ENCODE results near the gene SERPINB6. TPM values are rescaled to one million over a fixed set of nuclear protein-coding genes. Genes with fewer than 3 reads are reported as not detected.
"Not testable (repeated sequence)": the region's sequence is repeated elsewhere in the genome, so short reads cannot be mapped to it uniquely, and the experiment has no call there.

SERPINB6 gene
- polyA plus RNA-seq, 3 donors = 117 to 208 (median 200) TPM

DNA sequence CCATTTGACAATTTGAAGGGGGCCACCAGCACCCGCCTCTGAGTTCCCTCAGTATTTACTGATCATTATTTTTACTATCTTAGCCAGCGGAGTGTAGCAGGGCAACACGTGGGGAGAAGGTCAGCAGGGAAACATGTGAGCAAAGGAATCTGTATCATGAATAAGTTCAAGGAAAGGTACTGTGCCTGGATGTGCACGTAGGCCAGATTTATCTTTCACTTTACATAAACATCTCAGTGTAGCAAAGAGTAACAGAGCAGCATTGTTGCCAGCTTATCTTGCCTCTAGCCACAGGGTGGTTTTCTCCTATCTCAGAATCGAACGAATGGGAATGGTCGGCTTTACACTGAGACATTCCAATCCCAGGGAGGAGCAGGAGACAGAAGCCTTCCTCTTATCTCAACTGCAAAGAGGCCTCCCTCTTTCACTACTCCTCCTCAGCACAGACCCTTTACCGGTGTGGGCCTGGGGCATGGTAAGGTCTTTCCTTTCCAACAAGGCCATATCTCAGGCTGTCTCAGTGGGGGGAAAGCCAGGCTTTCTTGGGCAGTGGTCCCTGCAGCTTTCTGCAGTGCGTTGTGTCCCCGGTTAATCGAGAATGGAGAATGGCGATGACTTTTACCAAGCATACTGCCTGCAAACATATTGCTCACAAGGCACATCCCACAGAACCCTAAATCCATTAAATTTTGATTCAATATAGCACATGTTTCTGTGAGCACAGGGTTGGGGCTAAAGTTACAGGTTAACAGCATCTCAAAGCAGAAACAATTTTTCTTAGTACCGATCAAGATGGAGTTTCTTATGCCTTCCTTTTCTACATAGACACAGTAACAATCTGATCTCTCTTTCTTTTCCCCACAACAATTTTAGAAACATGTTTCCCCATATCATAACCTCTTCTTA, 45.3 kb downstream of the SERPINB6 start:
- H3K4me1 ChIP-seq (ENCODE audit: control insufficient read depth in 1 of 2, insufficient read depth in 2 of 2, low read length in 2 of 2); H3K4me2 ChIP-seq (replicated peaks; ENCODE audit: extremely low read depth, low read length, poor library complexity, severe bottlenecking); H3K4me1 Mint-ChIP-seq; H3K4me3 Mint-ChIP-seq; H3K4me3 ChIP-seq (replicated peaks in 1 of 3; ENCODE audit: low read depth in 2 of 3, low read length in 3 of 3); H3K79me2 ChIP-seq (ENCODE audit: insufficient read depth, low read length); H3K9me3 ChIP-seq (replicated peaks in 1 of 2; ENCODE audit: control insufficient read depth in 1 of 2, insufficient read depth in 1 of 2, low read length in 2 of 2); H3K27ac ChIP-seq (ENCODE audit: low read depth in 1 of 2, low read length in 2 of 2); H3K36me3 ChIP-seq (replicated peaks in 1 of 2; ENCODE audit: control insufficient read depth in 1 of 2, insufficient read depth in 2 of 2, low read length in 2 of 2); intact Hi-C loops (cut with micrococcal nuclease); H3K36me3 Mint-ChIP-seq; H3K9ac ChIP-seq (ENCODE audit: insufficient read depth, low read length, poor library complexity, severe bottlenecking); H2AFZ ChIP-seq (ENCODE audit: insufficient read depth, low read depth, low read length, poor library complexity, severe bottlenecking); H3K9me3 Mint-ChIP-seq; DNase-seq; H3K27me3 Mint-ChIP-seq (ENCODE audit: low read depth in 3 of 3); H4K20me1 ChIP-seq (ENCODE audit: insufficient read depth, low read length); H3K27me3 ChIP-seq (ENCODE audit: control insufficient read depth in 2 of 2, insufficient read depth in 2 of 2, low read length in 2 of 2): not testable (repeated sequence)
- H3K27ac Mint-ChIP-seq = peak overlapping the region in 1 of 7 donors; percentile 5
- 94% methylated on average over 8 of the region's 13 CpGs for WGBS (ENCODE audit: insufficient coverage)

DNA sequence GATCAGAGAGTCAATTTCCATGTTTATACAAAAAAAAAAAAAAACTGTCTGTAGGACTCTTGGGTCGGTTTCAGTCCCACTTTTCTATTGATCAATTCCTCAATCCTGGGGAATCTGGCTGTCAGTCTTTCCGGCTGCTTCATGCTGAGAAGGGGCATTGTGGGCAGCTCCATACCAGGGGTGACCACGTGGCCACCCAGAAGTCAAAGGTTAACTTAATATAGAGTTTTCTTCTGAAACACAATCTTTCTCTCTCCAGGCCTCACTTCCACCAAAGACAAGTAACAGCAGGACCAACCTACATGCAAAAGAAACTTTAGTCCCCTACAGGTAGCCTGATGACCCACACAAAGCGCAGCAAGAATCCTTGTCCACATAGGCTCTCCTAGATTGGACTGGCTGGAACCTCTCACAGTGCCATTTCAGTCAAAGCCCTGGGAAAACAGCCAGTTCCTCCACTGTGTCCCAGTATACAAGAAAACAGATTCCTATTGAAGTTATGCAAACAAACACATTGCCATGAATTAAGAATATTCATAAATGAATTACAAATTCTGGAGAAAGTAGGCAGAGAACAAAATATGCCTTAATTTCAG, 49.7 kb downstream of the SERPINB6 start:
- Mint-ChIP-seq H3K4me1 (peaks cover 17% of the 10 kb centered on the region), H3K27ac (no peak overlapping the region)

More for the DNA sequence above, 49.7 kb downstream of the SERPINB6 start:
- H3K9ac ChIP-seq (ENCODE audit: insufficient read depth, low read length, poor library complexity, severe bottlenecking) = no peak overlapping the region
- H3K4me1 ChIP-seq (ENCODE audit: control insufficient read depth in 1 of 2, insufficient read depth in 2 of 2, low read length in 2 of 2) = peaks cover 14 to 16% of the 10 kb centered on the region in 2 donors
- no peak overlapping the region for H3K4me2 ChIP-seq (replicated peaks; ENCODE audit: extremely low read depth, low read length, poor library complexity, severe bottlenecking)
- WGBS (ENCODE audit: insufficient coverage) = 93% methylated on average over 3 of the region's 4 CpGs
- H2AFZ ChIP-seq (ENCODE audit: insufficient read depth, low read depth, low read length, poor library complexity, severe bottlenecking) = no peak overlapping the region
- Mint-ChIP-seq H3K36me3 (peaks cover 0 to 4% of the 10 kb centered on the region in 2 donors), H3K9me3 (peaks cover 0 to 5% (median 2%) of the 10 kb centered on the region in 7 donors), H3K4me3 (no peak overlapping the region), H3K27me3 (ENCODE audit: low read depth in 3 of 3) (peaks cover 0 to 8% (median 3%) of the 10 kb centered on the region in 3 donors)
- no peaks in the 10 kb centered on the region for H3K79me2 ChIP-seq (ENCODE audit: insufficient read depth, low read length)
- no peaks in the 10 kb centered on the region for H4K20me1 ChIP-seq (ENCODE audit: insufficient read depth, low read length)
- no peak overlapping the region for H3K27ac ChIP-seq (ENCODE audit: low read depth in 1 of 2, low read length in 2 of 2)
- H3K9me3 ChIP-seq (replicated peaks in 1 of 2; ENCODE audit: control insufficient read depth in 1 of 2, insufficient read depth in 1 of 2, low read length in 2 of 2) = no peaks in the 10 kb centered on the region
- intact Hi-C loops (cut with micrococcal nuclease) = no loop called here
- no peak for DNase-seq
- H3K27me3 ChIP-seq (ENCODE audit: control insufficient read depth in 2 of 2, insufficient read depth in 2 of 2, low read length in 2 of 2) = no peaks in the 10 kb centered on the region
- TF ChIP-seq, protein P1, sequence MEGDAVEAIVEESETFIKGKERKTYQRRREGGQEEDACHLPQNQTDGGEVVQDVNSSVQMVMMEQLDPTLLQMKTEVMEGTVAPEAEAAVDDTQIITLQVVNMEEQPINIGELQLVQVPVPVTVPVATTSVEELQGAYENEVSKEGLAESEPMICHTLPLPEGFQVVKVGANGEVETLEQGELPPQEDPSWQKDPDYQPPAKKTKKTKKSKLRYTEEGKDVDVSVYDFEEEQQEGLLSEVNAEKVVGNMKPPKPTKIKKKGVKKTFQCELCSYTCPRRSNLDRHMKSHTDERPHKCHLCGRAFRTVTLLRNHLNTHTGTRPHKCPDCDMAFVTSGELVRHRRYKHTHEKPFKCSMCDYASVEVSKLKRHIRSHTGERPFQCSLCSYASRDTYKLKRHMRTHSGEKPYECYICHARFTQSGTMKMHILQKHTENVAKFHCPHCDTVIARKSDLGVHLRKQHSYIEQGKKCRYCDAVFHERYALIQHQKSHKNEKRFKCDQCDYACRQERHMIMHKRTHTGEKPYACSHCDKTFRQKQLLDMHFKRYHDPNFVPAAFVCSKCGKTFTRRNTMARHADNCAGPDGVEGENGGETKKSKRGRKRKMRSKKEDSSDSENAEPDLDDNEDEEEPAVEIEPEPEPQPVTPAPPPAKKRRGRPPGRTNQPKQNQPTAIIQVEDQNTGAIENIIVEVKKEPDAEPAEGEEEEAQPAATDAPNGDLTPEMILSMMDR (IDR thresholded peaks at IDR 0.05) = no peak
- H3K36me3 ChIP-seq (replicated peaks in 1 of 2; ENCODE audit: control insufficient read depth in 1 of 2, insufficient read depth in 2 of 2, low read length in 2 of 2) = no peaks in the 10 kb centered on the region
- no peak overlapping the region for H3K4me3 ChIP-seq (replicated peaks in 1 of 3; ENCODE audit: low read depth in 2 of 3, low read length in 3 of 3)

Measured in CD14-positive monocyte (primary cell).